Measurements from ENCODE around the gene FSCN2. TPM values are rescaled to one million over a fixed set of nuclear protein-coding genes. Genes with fewer than 3 reads are reported as not detected.

FSCN2 gene
- total RNA-seq, 1 experiment from 2014 or later: 2.9 TPM

GRCh38 chr17:81570964-81571363, 42.8 kb downstream of the FSCN2 start:
- no peaks in the 10 kb centered on the region for H3K9me3 Mint-ChIP-seq (ENCODE audit: unreplicated experiment)
- H3K4me1 Mint-ChIP-seq (ENCODE audit: low read depth, unreplicated experiment): peaks cover 10% of the 10 kb centered on the region
- H3K4me3 Mint-ChIP-seq (ENCODE audit: unreplicated experiment): no peak overlapping the region
- Histone ChIP-seq H3K9me3 (no peaks in the 10 kb centered on the region), H3K4me1 (0 out of 2 replicates have a peak, but pooled peaks cover 3% of the 10 kb centered on the region), H3K36me3 (ENCODE audit: control insufficient read depth, insufficient read depth, low read length) (peaks cover 6% of the 10 kb centered on the region), H3K27me3 (replicated peaks; ENCODE audit: control insufficient read depth, insufficient read depth, low read length) (no peaks in the 10 kb centered on the region), H3K4me3 (ENCODE audit: low read depth, low read length) (no peak overlapping the region)
- ChIA-PET CTCF (no interaction called here), POLR2A (no interaction called here)
- no peaks in the 10 kb centered on the region for H3K27me3 Mint-ChIP-seq (ENCODE audit: insufficient read depth, unreplicated experiment)
- TF ChIP-seq, protein P1, sequence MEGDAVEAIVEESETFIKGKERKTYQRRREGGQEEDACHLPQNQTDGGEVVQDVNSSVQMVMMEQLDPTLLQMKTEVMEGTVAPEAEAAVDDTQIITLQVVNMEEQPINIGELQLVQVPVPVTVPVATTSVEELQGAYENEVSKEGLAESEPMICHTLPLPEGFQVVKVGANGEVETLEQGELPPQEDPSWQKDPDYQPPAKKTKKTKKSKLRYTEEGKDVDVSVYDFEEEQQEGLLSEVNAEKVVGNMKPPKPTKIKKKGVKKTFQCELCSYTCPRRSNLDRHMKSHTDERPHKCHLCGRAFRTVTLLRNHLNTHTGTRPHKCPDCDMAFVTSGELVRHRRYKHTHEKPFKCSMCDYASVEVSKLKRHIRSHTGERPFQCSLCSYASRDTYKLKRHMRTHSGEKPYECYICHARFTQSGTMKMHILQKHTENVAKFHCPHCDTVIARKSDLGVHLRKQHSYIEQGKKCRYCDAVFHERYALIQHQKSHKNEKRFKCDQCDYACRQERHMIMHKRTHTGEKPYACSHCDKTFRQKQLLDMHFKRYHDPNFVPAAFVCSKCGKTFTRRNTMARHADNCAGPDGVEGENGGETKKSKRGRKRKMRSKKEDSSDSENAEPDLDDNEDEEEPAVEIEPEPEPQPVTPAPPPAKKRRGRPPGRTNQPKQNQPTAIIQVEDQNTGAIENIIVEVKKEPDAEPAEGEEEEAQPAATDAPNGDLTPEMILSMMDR (IDR thresholded peaks at IDR 0.05; ENCODE audit: insufficient read depth in 1 of 2, low read depth in 1 of 2, low read length in 1 of 2, severe bottlenecking in 1 of 2, unreplicated experiment in 1 of 2): no peak
- intact Hi-C loops (cut with micrococcal nuclease; ENCODE audit: unreplicated experiment): no loop called here
- no peak for DNase-seq
- peaks cover 92% of the 10 kb centered on the region for H3K36me3 Mint-ChIP-seq (ENCODE audit: insufficient read depth, unreplicated experiment)
- BruUV-seq (replicated peaks): no TSS peak
- H3K27ac Mint-ChIP-seq (ENCODE audit: unreplicated experiment): no peak overlapping the region

- Mint-ChIP-seq H3K4me3 (ENCODE audit: unreplicated experiment) (no peak overlapping the region), H3K27me3 (ENCODE audit: insufficient read depth, unreplicated experiment) (no peaks in the 10 kb centered on the region), H3K9me3 (ENCODE audit: unreplicated experiment) (no peaks in the 10 kb centered on the region), H3K36me3 (ENCODE audit: insufficient read depth, unreplicated experiment) (peaks cover 87% of the 10 kb centered on the region), H3K4me1 (ENCODE audit: low read depth, unreplicated experiment) (peaks cover 27% of the 10 kb centered on the region), H3K27ac (ENCODE audit: unreplicated experiment) (no peak overlapping the region)
- TF ChIP-seq, protein P1 (IDR thresholded peaks at IDR 0.05; ENCODE audit: insufficient read depth in 1 of 2, low read depth in 1 of 2, low read length in 1 of 2, severe bottlenecking in 1 of 2, unreplicated experiment in 1 of 2): no peak
- Histone ChIP-seq H3K4me1 (peaks cover 17% of the 10 kb centered on the region), H3K27me3 (replicated peaks; ENCODE audit: control insufficient read depth, insufficient read depth, low read length) (no peaks in the 10 kb centered on the region), H3K9me3 (no peaks in the 10 kb centered on the region), H3K4me3 (ENCODE audit: low read depth, low read length) (no peak overlapping the region), H3K36me3 (ENCODE audit: control insufficient read depth, insufficient read depth, low read length) (peaks cover 7% of the 10 kb centered on the region)
- intact Hi-C loops (cut with micrococcal nuclease; ENCODE audit: unreplicated experiment): no loop called here
- CTCF ChIA-PET: interaction anchor here (0.7 kb wide), 1 partner anchor 332 kb away, joined by 4 read pairs; no protein-coding TSS in a partner anchor
- POLR2A ChIA-PET: no interaction called here
- DNase-seq: no peak
- no TSS peak for BruUV-seq (replicated peaks)
Measured at GRCh38 chr17:81572563-81573168, 44.5 kb downstream of the FSCN2 start.

GRCh38 chr17:81573794-81574642, 45.8 kb downstream of the FSCN2 start:
- TF ChIP-seq, protein P1 (IDR thresholded peaks at IDR 0.05; ENCODE audit: insufficient read depth in 1 of 2, low read depth in 1 of 2, low read length in 1 of 2, severe bottlenecking in 1 of 2, unreplicated experiment in 1 of 2): no peak
- H3K9me3 Mint-ChIP-seq (ENCODE audit: unreplicated experiment): no peaks in the 10 kb centered on the region
- ChIA-PET CTCF (no interaction called here), POLR2A (interaction anchor here (0.6 kb wide), 1 partner anchor 180 kb away, joined by 3 read pairs; no protein-coding TSS in a partner anchor)
- H3K9me3 ChIP-seq: no peaks in the 10 kb centered on the region
- intact Hi-C loops (cut with micrococcal nuclease; ENCODE audit: unreplicated experiment): no loop called here
- H3K4me1 ChIP-seq: peaks cover 25% of the 10 kb centered on the region
- H3K4me3 ChIP-seq (ENCODE audit: low read depth, low read length): no peak overlapping the region
- no peak overlapping the region for H3K4me3 Mint-ChIP-seq (ENCODE audit: unreplicated experiment)
- DNase-seq: no peak
- peaks cover 37% of the 10 kb centered on the region for H3K4me1 Mint-ChIP-seq (ENCODE audit: low read depth, unreplicated experiment)
- H3K36me3 Mint-ChIP-seq (ENCODE audit: insufficient read depth, unreplicated experiment): peaks cover 83% of the 10 kb centered on the region
- no peaks in the 10 kb centered on the region for H3K27me3 ChIP-seq (replicated peaks; ENCODE audit: control insufficient read depth, insufficient read depth, low read length)
- H3K36me3 ChIP-seq (ENCODE audit: control insufficient read depth, insufficient read depth, low read length): peaks cover 7% of the 10 kb centered on the region
- no TSS peak for BruUV-seq (replicated peaks)
- no peak overlapping the region for H3K27ac Mint-ChIP-seq (ENCODE audit: unreplicated experiment)
- no peaks in the 10 kb centered on the region for H3K27me3 Mint-ChIP-seq (ENCODE audit: insufficient read depth, unreplicated experiment)
